CD4-positive, alpha-beta T cell treated with Interleukin-6 at 100 ng/mL for 8 hours (primary cell): ENCODE measurements around the gene PLEKHJ1.

Experiments
- DNase-seq: peaks from one replicate; pipeline ENCODE4 v3.0.0-alpha.2; 2020; ENCODE audit warnings: mixed read lengths, low spot score

The PLEKHJ1 gene

GRCh38 chr19:2269244-2270156 lies 33.4 kb upstream of the PLEKHJ1 start:
- peak; percentile 98 for DNase-seq

GRCh38 chr19:2268861-2269243 lies 32.7 kb upstream of the PLEKHJ1 start:
- DNase-seq: no peak

GRCh38 chr19:2268480-2268830 lies 32.3 kb upstream of the PLEKHJ1 start:
- no peak for DNase-seq

- peak; percentile 35 for DNase-seq
Observed at GRCh38 chr19:2266183-2266993, 30.3 kb upstream of the PLEKHJ1 start.

GRCh38 chr19:2261438-2262172 lies 25.5 kb upstream of the PLEKHJ1 start:
- DNase-seq: peak; percentile 51

- no peak for DNase-seq
Observed at GRCh38 chr19:2260341-2260805, 24.2 kb upstream of the PLEKHJ1 start.

GRCh38 chr19:2259336-2259735 lies 23.2 kb upstream of the PLEKHJ1 start:
- DNase-seq: no peak

- DNase-seq: no peak
Observed at GRCh38 chr19:2255982-2256685, 20.0 kb upstream of the PLEKHJ1 start, which contains the start of gene JSRP1. Gene JSRP1, minus strand, starts transcription at chr19:2256417. Its CDS starts 1,103 bp downstream, at chr19:2255314.

GRCh38 chr19:2255112-2255845 lies 19.1 kb upstream of the PLEKHJ1 start:
- DNase-seq: no peak

- DNase-seq: no peak
Observed at GRCh38 chr19:2254064-2254872, 18.1 kb upstream of the PLEKHJ1 start.

- DNase-seq: peak; percentile 55
Observed at GRCh38 chr19:2253106-2254063, 17.3 kb upstream of the PLEKHJ1 start.

GRCh38 chr19:2252797-2253105 lies 16.6 kb upstream of the PLEKHJ1 start:
- DNase-seq: no peak

- DNase-seq: no peak
Observed at GRCh38 chr19:2252055-2252796, 16.1 kb upstream of the PLEKHJ1 start.

- DNase-seq: no peak
Observed at GRCh38 chr19:2251106-2252054, 15.3 kb upstream of the PLEKHJ1 start.

- no peak for DNase-seq
Observed at GRCh38 chr19:2250766-2251105, 14.6 kb upstream of the PLEKHJ1 start.

- no peak for DNase-seq
Observed at GRCh38 chr19:2249880-2250765, 14.0 kb upstream of the PLEKHJ1 start.
